ENCODE results near the gene LRP2BP.

Gene LRP2BP

GRCh38 chr4:185395238-185395955 is at the start of gene LRP2BP:
Gene LRP2BP, minus strand, starts transcription at chr4:185395924. Its CDS starts 17,738 bp downstream, at chr4:185378186.
- H3K4me3 ChIP-seq = peak within 1 kb of the TSS; percentile 55
- peak in 1 of 2 experiments; percentile 76 for DNase-seq (ENCODE audit: low spot score in 2 of 2)
- no peaks in the 10 kb centered on the region for H3K27me3 ChIP-seq (ENCODE audit: low read depth)
- H3K36me3 ChIP-seq (replicated peaks) = peaks cover 7% of the 10 kb centered on the region; the same call in 1 of the 2 replicates
- H3K4me1 ChIP-seq = peaks cover 20% of the 10 kb centered on the region
- H3K9me3 ChIP-seq = no peaks in the 10 kb centered on the region
- in situ Hi-C loops (cut with MboI; ENCODE audit: low sequenced_read_pairs) = loop anchor here (10.0 kb wide), 1 partner anchor 191 kb away; the partner anchor contains the start of genes CFAP97 and SNX25

GRCh38 chr4:185445209-185445608 is 49.5 kb upstream of the LRP2BP start:
- no peak for DNase-seq (ENCODE audit: low spot score in 2 of 2)
- Histone ChIP-seq H3K4me3 (no peak overlapping the region), H3K4me1 (no peaks in the 10 kb centered on the region), H3K36me3 (replicated peaks) (no peaks in the 10 kb centered on the region), H3K27me3 (ENCODE audit: low read depth) (0 out of 2 replicates have a peak, but pooled peaks cover 3% of the 10 kb centered on the region), H3K9me3 (no peaks in the 10 kb centered on the region)
- in situ Hi-C loops (cut with MboI; ENCODE audit: low sequenced_read_pairs) = no loop called here

GRCh38 chr4:185441479-185441878 is 45.8 kb upstream of the LRP2BP start:
- DNase-seq (ENCODE audit: low spot score in 2 of 2) = no peak
- H3K36me3 ChIP-seq (replicated peaks) = no peaks in the 10 kb centered on the region
- no peaks in the 10 kb centered on the region for H3K4me1 ChIP-seq
- 0 out of 2 replicates have a peak, but pooled peaks cover 3% of the 10 kb centered on the region for H3K27me3 ChIP-seq (ENCODE audit: low read depth)
- in situ Hi-C loops (cut with MboI; ENCODE audit: low sequenced_read_pairs) = no loop called here
- H3K4me3 ChIP-seq = no peak overlapping the region
- H3K9me3 ChIP-seq = no peaks in the 10 kb centered on the region

GRCh38 chr4:185437809-185438208 is 42.1 kb upstream of the LRP2BP start:
- Histone ChIP-seq H3K27me3 (ENCODE audit: low read depth) (0 out of 2 replicates have a peak, but pooled peaks cover 3% of the 10 kb centered on the region), H3K4me1 (no peaks in the 10 kb centered on the region), H3K4me3 (no peak overlapping the region), H3K9me3 (no peaks in the 10 kb centered on the region), H3K36me3 (replicated peaks) (no peaks in the 10 kb centered on the region)
- no peak for DNase-seq (ENCODE audit: low spot score in 2 of 2)
- in situ Hi-C loops (cut with MboI; ENCODE audit: low sequenced_read_pairs) = no loop called here

GRCh38 chr4:185435466-185435865 is 39.7 kb upstream of the LRP2BP start:
- H3K36me3 ChIP-seq (replicated peaks) = no peaks in the 10 kb centered on the region
- no peaks in the 10 kb centered on the region for H3K9me3 ChIP-seq
- no peak overlapping the region for H3K4me3 ChIP-seq
- DNase-seq (ENCODE audit: low spot score in 2 of 2) = no peak
- H3K4me1 ChIP-seq = no peaks in the 10 kb centered on the region
- no peaks in the 10 kb centered on the region for H3K27me3 ChIP-seq (ENCODE audit: low read depth)
- in situ Hi-C loops (cut with MboI; ENCODE audit: low sequenced_read_pairs) = no loop called here

- in situ Hi-C loops (cut with MboI; ENCODE audit: low sequenced_read_pairs) = no loop called here
- peaks cover 2% of the 10 kb centered on the region for H3K4me1 ChIP-seq
- no peak for DNase-seq (ENCODE audit: low spot score in 2 of 2)
- H3K9me3 ChIP-seq = no peaks in the 10 kb centered on the region
- H3K27me3 ChIP-seq (ENCODE audit: low read depth) = no peaks in the 10 kb centered on the region
- H3K36me3 ChIP-seq (replicated peaks) = no peaks in the 10 kb centered on the region
- H3K4me3 ChIP-seq = no peak overlapping the region
Observed at GRCh38 chr4:185429660-185430059, 33.9 kb upstream of the LRP2BP start.

GRCh38 chr4:185426960-185427688 is 31.4 kb upstream of the LRP2BP start:
- peaks cover 13% of the 10 kb centered on the region for H3K4me1 ChIP-seq
- no peak for DNase-seq (ENCODE audit: low spot score in 2 of 2)
- H3K27me3 ChIP-seq (ENCODE audit: low read depth) = no peaks in the 10 kb centered on the region
- in situ Hi-C loops (cut with MboI; ENCODE audit: low sequenced_read_pairs) = no loop called here
- H3K9me3 ChIP-seq = no peaks in the 10 kb centered on the region
- no peak overlapping the region for H3K4me3 ChIP-seq
- H3K36me3 ChIP-seq (replicated peaks) = no peaks in the 10 kb centered on the region

GRCh38 chr4:185425647-185426352 is 30.1 kb upstream of the LRP2BP start, which contains the start of gene UFSP2:
Gene UFSP2, minus strand, starts transcription at chr4:185425964. Its CDS starts 96 bp downstream, at chr4:185425868.
- peaks cover 9% of the 10 kb centered on the region for H3K36me3 ChIP-seq (replicated peaks)
- H3K4me1 ChIP-seq = peaks cover 13% of the 10 kb centered on the region
- H3K4me3 ChIP-seq = peak within 1 kb of the TSS; percentile 98
- DNase-seq (ENCODE audit: low spot score in 2 of 2) = peak; percentile 77 to 87
- H3K9me3 ChIP-seq = no peaks in the 10 kb centered on the region
- no peaks in the 10 kb centered on the region for H3K27me3 ChIP-seq (ENCODE audit: low read depth)
- in situ Hi-C loops (cut with MboI; ENCODE audit: low sequenced_read_pairs) = no loop called here

- Histone ChIP-seq H3K27me3 (ENCODE audit: low read depth) (no peaks in the 10 kb centered on the region), H3K4me3 (peak overlapping the region; percentile 98), H3K36me3 (replicated peaks) (peaks cover 9% of the 10 kb centered on the region), H3K4me1 (peaks cover 13% of the 10 kb centered on the region), H3K9me3 (no peaks in the 10 kb centered on the region)
- peak in 1 of 2 experiments; percentile 17 for DNase-seq (ENCODE audit: low spot score in 2 of 2)
- in situ Hi-C loops (cut with MboI; ENCODE audit: low sequenced_read_pairs) = no loop called here
Observed at GRCh38 chr4:185424905-185425646, 29.4 kb upstream of the LRP2BP start.

GRCh38 chr4:185421366-185422124 is 25.8 kb upstream of the LRP2BP start:
- H3K4me1 ChIP-seq = peaks cover 13% of the 10 kb centered on the region
- no peak for DNase-seq (ENCODE audit: low spot score in 2 of 2)
- H3K27me3 ChIP-seq (ENCODE audit: low read depth) = no peaks in the 10 kb centered on the region
- H3K9me3 ChIP-seq = no peaks in the 10 kb centered on the region
- in situ Hi-C loops (cut with MboI; ENCODE audit: low sequenced_read_pairs) = no loop called here
- H3K36me3 ChIP-seq (replicated peaks) = peaks cover 25% of the 10 kb centered on the region
- H3K4me3 ChIP-seq = no peak overlapping the region

GRCh38 chr4:185416955-185417354 is 21.2 kb upstream of the LRP2BP start:
- Histone ChIP-seq H3K4me3 (no peak overlapping the region), H3K27me3 (ENCODE audit: low read depth) (no peaks in the 10 kb centered on the region), H3K36me3 (replicated peaks) (peaks cover 38% of the 10 kb centered on the region), H3K4me1 (no peaks in the 10 kb centered on the region), H3K9me3 (no peaks in the 10 kb centered on the region)
- in situ Hi-C loops (cut with MboI; ENCODE audit: low sequenced_read_pairs) = no loop called here
- no peak for DNase-seq (ENCODE audit: low spot score in 2 of 2)

- Histone ChIP-seq H3K27me3 (ENCODE audit: low read depth) (no peaks in the 10 kb centered on the region), H3K4me1 (no peaks in the 10 kb centered on the region), H3K9me3 (no peaks in the 10 kb centered on the region), H3K36me3 (replicated peaks) (peaks cover 33% of the 10 kb centered on the region), H3K4me3 (no peak overlapping the region)
- DNase-seq (ENCODE audit: low spot score in 2 of 2) = no peak
- in situ Hi-C loops (cut with MboI; ENCODE audit: low sequenced_read_pairs) = no loop called here
Observed at GRCh38 chr4:185412412-185412811, 16.7 kb upstream of the LRP2BP start.

All from HAP-1 (cell line).